Smooth muscle cell (in vitro differentiated cells): Measurements from ENCODE around the gene P2RY6. TPM values are rescaled to one million over a fixed set of nuclear protein-coding genes. Genes with fewer than 3 reads are reported as not detected.

Experiments used
- DNase-seq: peaks from one replicate; lab custom pipeline; 2025; ENCODE audit not compliant: unreplicated experiment; lab: John Stamatoyannopoulos, UW
- H2AFZ ChIP-seq: fragments of 200-600 bp; sonication (generic); 2 replicates; pipeline ENCODE4 v1.6.0; 2016; ENCODE audit warnings: antibody characterized with exemption, low read depth, mild to moderate bottlenecking
- H3F3A ChIP-seq: fragments of 200-600 bp; sonication (generic); 2 replicates; pipeline ENCODE4 v1.6.0; 2017; ENCODE audit warnings: antibody characterized with exemption, low read depth
- H3K27ac ChIP-seq: fragments of 200-600 bp; sonication (generic); 2 replicates; pipeline ENCODE4 v1.5.1; 2016; ENCODE audit warnings: low read depth, mild to moderate bottlenecking
- H3K27me3 ChIP-seq: fragments of 200-600 bp; sonication (generic); 2 replicates; pipeline ENCODE4 v1.6.1; 2016; ENCODE audit warnings: low read depth, mild to moderate bottlenecking
- H3K36me3 ChIP-seq: fragments of 200-600 bp; sonication (generic); 2 replicates; pipeline ENCODE4 v1.5.1; 2016; ENCODE audit warnings: low read depth
- H3K4me1 ChIP-seq: fragments of 200-600 bp; sonication (generic); 2 replicates; pipeline ENCODE4 v1.5.1; 2016; ENCODE audit warnings: low read depth
- H3K4me2 ChIP-seq: fragments of 200-600 bp; sonication (generic); 2 replicates; pipeline ENCODE4 v1.6.0; 2016; ENCODE audit warnings: mild to moderate bottlenecking
- H3K4me3 ChIP-seq: fragments of 200-600 bp; sonication (generic); 2 replicates; pipeline ENCODE4 v1.5.1; 2016; ENCODE audit warnings: mild to moderate bottlenecking
- H3K79me2 ChIP-seq: fragments of 200-600 bp; sonication (generic); 2 replicates; pipeline ENCODE4 v1.6.0; 2016; ENCODE audit warnings: low read depth, mild to moderate bottlenecking
- H3K9ac ChIP-seq: fragments of 200-600 bp; sonication (generic); 2 replicates; pipeline ENCODE4 v1.6.0; 2016; ENCODE audit warnings: low read depth
- H3K9me3 ChIP-seq: fragments of 200-600 bp; sonication (generic); replicated peaks from 2 replicates; pipeline ENCODE4 v1.5.1; 2016; ENCODE audit warnings: low read depth
- H4K20me1 ChIP-seq: fragments of 200-600 bp; sonication (generic); 2 replicates; pipeline ENCODE4 v1.6.0; 2016; ENCODE audit warnings: low read depth
- WGBS: methylation state at CpG from one replicate; pipeline ENCODE4 v1.1.7; 2016; ENCODE audit warnings: low lambda C conversion rate; 5-methylcytosine and 5-hydroxymethylcytosine counted together
- polyA plus RNA-seq: library from polyadenylated mRNA; unstranded; fragments of >200 nt; fragmentation: Nextera tagmentation; extraction: Ambion mirVana; gene quantifications from 2 replicates; pipeline ENCODE4 v1.2.1, GENCODE V29; 2016
- total RNA-seq: library from RNA; depleted of rRNA; stranded (reverse); fragments of >200 nt; gene quantifications from 2 replicates; pipeline ENCODE4 v1.2.3, GENCODE V29; 2014
- TF ChIP-seq, protein P1 (sequence below): fragments of 200-600 bp; sonication (generic); IDR thresholded peaks from 2 replicates; pipeline ENCODE4 v1.5.1; 2017; ENCODE audit warnings: borderline replicate concordance, mild to moderate bottlenecking, antibody characterized with exemption; ENCODE audit not compliant: insufficient read depth, poor library complexity, severe bottlenecking

The P2RY6 gene
- total and polyA plus RNA-seq, 2 experiments from 2014 or later = 3.7 to 13.8 TPM

- peak overlapping the region; percentile 49 for H3K9ac ChIP-seq
- H3K4me3 ChIP-seq = no peak overlapping the region
- no peak overlapping the region for H2AFZ ChIP-seq
- TF ChIP-seq, protein P1, sequence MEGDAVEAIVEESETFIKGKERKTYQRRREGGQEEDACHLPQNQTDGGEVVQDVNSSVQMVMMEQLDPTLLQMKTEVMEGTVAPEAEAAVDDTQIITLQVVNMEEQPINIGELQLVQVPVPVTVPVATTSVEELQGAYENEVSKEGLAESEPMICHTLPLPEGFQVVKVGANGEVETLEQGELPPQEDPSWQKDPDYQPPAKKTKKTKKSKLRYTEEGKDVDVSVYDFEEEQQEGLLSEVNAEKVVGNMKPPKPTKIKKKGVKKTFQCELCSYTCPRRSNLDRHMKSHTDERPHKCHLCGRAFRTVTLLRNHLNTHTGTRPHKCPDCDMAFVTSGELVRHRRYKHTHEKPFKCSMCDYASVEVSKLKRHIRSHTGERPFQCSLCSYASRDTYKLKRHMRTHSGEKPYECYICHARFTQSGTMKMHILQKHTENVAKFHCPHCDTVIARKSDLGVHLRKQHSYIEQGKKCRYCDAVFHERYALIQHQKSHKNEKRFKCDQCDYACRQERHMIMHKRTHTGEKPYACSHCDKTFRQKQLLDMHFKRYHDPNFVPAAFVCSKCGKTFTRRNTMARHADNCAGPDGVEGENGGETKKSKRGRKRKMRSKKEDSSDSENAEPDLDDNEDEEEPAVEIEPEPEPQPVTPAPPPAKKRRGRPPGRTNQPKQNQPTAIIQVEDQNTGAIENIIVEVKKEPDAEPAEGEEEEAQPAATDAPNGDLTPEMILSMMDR = no peak
- H3K27me3 ChIP-seq = no peaks in the 10 kb centered on the region
- H3K36me3 ChIP-seq = no peaks in the 10 kb centered on the region
- DNase-seq = no peak
- H3K4me1 ChIP-seq = peaks cover 59% of the 10 kb centered on the region
- H3K27ac ChIP-seq = peak overlapping the region; percentile 74
- peaks cover 90% of the 10 kb centered on the region for H4K20me1 ChIP-seq
- no peaks in the 10 kb centered on the region for H3K9me3 ChIP-seq
- H3K4me2 ChIP-seq = peak overlapping the region; percentile 99
- peaks cover 12% of the 10 kb centered on the region for H3F3A ChIP-seq
- peaks cover 100% of the 10 kb centered on the region for H3K79me2 ChIP-seq
- 34% methylated on average over 9 of the region's 9 CpGs for whole genome bisulfite sequencing
Observed at GRCh38 chr11:73315293-73316020, 43.3 kb downstream of the P2RY6 start.

GRCh38 chr11:73316422-73316821 lies 44.3 kb downstream of the P2RY6 start:
- Histone ChIP-seq H3K36me3 (no peaks in the 10 kb centered on the region), H3K4me3 (no peak overlapping the region), H3K27ac (no peak overlapping the region), H3K9me3 (no peaks in the 10 kb centered on the region), H3K27me3 (no peaks in the 10 kb centered on the region), H2AFZ (no peak overlapping the region), H3K9ac (no peak overlapping the region), H3F3A (peaks cover 20% of the 10 kb centered on the region), H4K20me1 (peaks cover 87% of the 10 kb centered on the region), H3K4me1 (peaks cover 51% of the 10 kb centered on the region), H3K79me2 (peaks cover 99% of the 10 kb centered on the region), H3K4me2 (no peak overlapping the region)
- WGBS = 96% methylated on average over 1 of the region's 1 CpG
- TF ChIP-seq, protein P1 = no peak
- DNase-seq = no peak

GRCh38 chr11:73317373-73317772 lies 45.2 kb downstream of the P2RY6 start:
- Histone ChIP-seq H3K27ac (no peak overlapping the region), H3K4me3 (no peak overlapping the region), H3K36me3 (no peaks in the 10 kb centered on the region), H3K4me1 (peaks cover 50% of the 10 kb centered on the region), H3K9me3 (no peaks in the 10 kb centered on the region), H3K27me3 (no peaks in the 10 kb centered on the region), H2AFZ (no peak overlapping the region), H3F3A (peaks cover 22% of the 10 kb centered on the region), H4K20me1 (peaks cover 85% of the 10 kb centered on the region), H3K79me2 (peaks cover 91% of the 10 kb centered on the region), H3K9ac (no peak overlapping the region), H3K4me2 (no peak overlapping the region)
- 91% methylated on average over 4 of the region's 4 CpGs for WGBS
- no peak for DNase-seq
- TF ChIP-seq, protein P1 = no peak

GRCh38 chr11:73317803-73318202 lies 45.7 kb downstream of the P2RY6 start:
- H3K9ac ChIP-seq = no peak overlapping the region
- no peaks in the 10 kb centered on the region for H3K9me3 ChIP-seq
- H2AFZ ChIP-seq = no peak overlapping the region
- no peak for DNase-seq
- H3K4me3 ChIP-seq = no peak overlapping the region
- H3K79me2 ChIP-seq = peaks cover 90% of the 10 kb centered on the region
- no peaks in the 10 kb centered on the region for H3K36me3 ChIP-seq
- H3F3A ChIP-seq = peaks cover 22% of the 10 kb centered on the region
- no peaks in the 10 kb centered on the region for H3K27me3 ChIP-seq
- H3K4me1 ChIP-seq = peaks cover 50% of the 10 kb centered on the region
- no peak overlapping the region for H3K4me2 ChIP-seq
- H4K20me1 ChIP-seq = peaks cover 85% of the 10 kb centered on the region
- TF ChIP-seq, protein P1 = no peak
- no peak overlapping the region for H3K27ac ChIP-seq
- WGBS = 92% methylated on average over 3 of the region's 3 CpGs
